SK-N-SH (cell line): ENCODE data around the gene USP14. TPM values are rescaled to one million over a fixed set of nuclear protein-coding genes. Genes with fewer than 3 reads are reported as not detected.

Source experiments
- CTCF ChIA-PET: fragments of 300-600, 350-600 bp; formaldehyde crosslinking; extraction: SDS; loops from one replicate; lab custom pipeline; 2021; lab: Yijun Ruan, JAX
- POLR2A ChIA-PET: fragments of 350-600 bp; sonication (Branson Sonifier 250); formaldehyde crosslinking; extraction: SDS; loops from one replicate; lab custom pipeline; 2020; ENCODE audit warnings: antibody characterized with exemption, inconsistent platforms; lab: Yijun Ruan, JAX
- DNase-seq: peaks from one replicate; pipeline ENCODE4 v3.0.0; 2012
- H2AFZ ChIP-seq: fragments of 200-600 bp; sonication (generic); 2 replicates; pipeline ENCODE4 v1.8.1; 2016; ENCODE audit warnings: antibody characterized with exemption, mild to moderate bottlenecking, low read depth
- H3F3A ChIP-seq: fragments of 200-600 bp; sonication (generic); replicated peaks from 2 replicates; pipeline ENCODE3; 2016; ENCODE audit warnings: antibody characterized with exemption, mild to moderate bottlenecking; ENCODE audit not compliant: insufficient read depth
- H3K27ac ChIP-seq, 2 experiments: fragments of 200-500 bp in 1 of 2; fragments of 200-600 bp in 1 of 2; sonication (Bioruptor generic) in 1 of 2; sonication (generic), shearing (Covaris generic) in 1 of 2; 2 replicates each; pipeline versions ENCODE4 v1.5.1 to v1.6.1; 2014 to 2016; ENCODE audit warnings: low read depth in 2 of 2, inconsistent platforms in 1 of 2, low read length in 1 of 2, mild to moderate bottlenecking in 1 of 2, mixed read lengths in 1 of 2
- H3K27me3 ChIP-seq: fragments of 200-600 bp; sonication (generic), shearing (Covaris generic); 2 replicates; pipeline ENCODE4 v1.6.1; 2016; ENCODE audit warnings: mixed run types; ENCODE audit not compliant: insufficient read depth
- H3K36me3 ChIP-seq, 2 experiments: fragments of 200-500 bp in 1 of 2; fragments of 200-600 bp in 1 of 2; sonication (Bioruptor generic) in 1 of 2; sonication (generic) in 1 of 2; replicated peaks in 1 of 2; 2 replicates each; pipeline versions ENCODE3 to v1.5.1; 2014 to 2016; ENCODE audit warnings: low read length in 1 of 2, mild to moderate bottlenecking in 1 of 2; ENCODE audit not compliant: insufficient read depth in 2 of 2, control insufficient read depth in 1 of 2
- H3K4me1 ChIP-seq, 2 experiments: fragments of 200-500 bp in 1 of 2; fragments of 200-600 bp in 1 of 2; sonication (Bioruptor generic) in 1 of 2; sonication (generic), shearing (Covaris generic) in 1 of 2; 2 replicates each; pipeline versions ENCODE4 v1.5.1 to v1.6.1; 2014 to 2016; ENCODE audit warnings: low read depth in 1 of 2, low read length in 1 of 2, mixed run types in 1 of 2; ENCODE audit not compliant: insufficient read depth in 2 of 2, control insufficient read depth in 1 of 2
- H3K4me2 ChIP-seq: fragments of 200-600 bp; sonication (generic), shearing (Covaris generic); 2 replicates; pipeline ENCODE4 v1.6.1; 2017; ENCODE audit warnings: mixed run types
- H3K4me3 ChIP-seq, 2 experiments: fragments of 200-500 bp in 1 of 2; fragments of 200-600 bp in 1 of 2; sonication (Bioruptor generic) in 1 of 2; sonication (generic), shearing (Covaris generic) in 1 of 2; 2 replicates each; pipeline versions ENCODE4 v1.5.1 to v1.8.1; 2014 to 2016; ENCODE audit warnings: low read depth in 2 of 2, inconsistent platforms in 1 of 2, low read length in 1 of 2, mild to moderate bottlenecking in 1 of 2, mixed read lengths in 1 of 2, moderate library complexity in 1 of 2
- H3K79me2 ChIP-seq: fragments of 200-600 bp; sonication (generic); 2 replicates; pipeline ENCODE4 v1.8.1; 2017; ENCODE audit warnings: mild to moderate bottlenecking; ENCODE audit not compliant: insufficient read depth
- H3K9ac ChIP-seq: fragments of 200-600 bp; sonication (generic); 2 replicates; pipeline ENCODE4 v1.6.1; 2017; ENCODE audit warnings: mixed run types
- H3K9me2 ChIP-seq: fragments of 200-600 bp; sonication (generic); 2 replicates; pipeline ENCODE4 v1.6.1; 2017; ENCODE audit warnings: mixed run types
- H3K9me3 ChIP-seq: fragments of 200-600 bp; sonication (generic); 2 replicates; pipeline ENCODE4 v1.6.1; 2017; ENCODE audit warnings: mixed run types, mild to moderate bottlenecking, moderate library complexity
- H4K20me1 ChIP-seq: fragments of 200-600 bp; sonication (generic); 2 replicates; pipeline ENCODE4 v1.6.1; 2017; ENCODE audit warnings: mild to moderate bottlenecking, mixed run types; ENCODE audit not compliant: insufficient read depth
- EP300 ChIP-seq, 2 experiments: IDR thresholded peaks; 2 replicates each; pipeline versions ENCODE4 v1.4.0 to v1.6.1; 2012; ENCODE audit warnings: borderline replicate concordance in 1 of 2, low read depth in 1 of 2, low read length in 1 of 2
- FOXM1 ChIP-seq: IDR thresholded peaks from 2 replicates; pipeline ENCODE4 v1.4.0; 2012; ENCODE audit warnings: low read depth, mild to moderate bottlenecking
- MXI1 ChIP-seq: IDR thresholded peaks from 2 replicates; pipeline ENCODE4 v1.6.1; 2012; ENCODE audit warnings: mild to moderate bottlenecking, low read depth, low read length, improper control_type of control experiment
- NRF1 ChIP-seq: IDR thresholded peaks from 2 replicates; pipeline ENCODE4 v1.6.1; 2012; ENCODE audit warnings: low read depth, mild to moderate bottlenecking, low read length
- RAD21 ChIP-seq: IDR thresholded peaks from 2 replicates; pipeline ENCODE4 v1.6.1; 2012; ENCODE audit warnings: mild to moderate bottlenecking, low read length
- RXRA ChIP-seq: IDR thresholded peaks from 2 replicates; pipeline ENCODE4 v1.4.0; 2012; ENCODE audit warnings: low read depth, mild to moderate bottlenecking, borderline replicate concordance
- TCF12 ChIP-seq: IDR thresholded peaks from 2 replicates; pipeline ENCODE4 v1.4.0; 2012
- TEAD4 ChIP-seq: IDR thresholded peaks from 2 replicates; pipeline ENCODE4 v1.4.0; 2012; ENCODE audit warnings: mild to moderate bottlenecking, borderline replicate concordance; ENCODE audit not compliant: insufficient read depth
- YY1 ChIP-seq: IDR thresholded peaks from 2 replicates; pipeline ENCODE4 v1.4.0; 2012; ENCODE audit warnings: low read depth, mild to moderate bottlenecking
- ZBTB33 ChIP-seq: IDR thresholded peaks from 2 replicates; pipeline ENCODE4 v1.4.0; 2012; ENCODE audit warnings: low read depth, borderline replicate concordance
- WGBS: methylation state at CpG from one replicate; pipeline ENCODE4 v1.1.6; 2017; ENCODE audit warnings: low lambda C conversion rate; 5-methylcytosine and 5-hydroxymethylcytosine counted together
- polyA plus RNA-seq, 3 experiments: library from polyadenylated mRNA; depleted of rRNA; stranded (reverse); fragments of >200 nt; gene quantifications; 2 replicates each; pipeline ENCODE4 v1.2.3, GENCODE V29; 2012
- TF ChIP-seq, protein P1 (sequence below): fragments of 150-350 bp; IDR thresholded peaks from 2 replicates; pipeline ENCODE4 v1.6.1; 2017; ENCODE audit warnings: antibody characterized with exemption, low read length, low read depth, borderline replicate concordance
- TF ChIP-seq, protein P2 (sequence below): IDR thresholded peaks from 2 replicates; pipeline ENCODE4; 2012
- TF ChIP-seq, protein P3 (sequence below): fragments of 200-600 bp; sonication (generic); IDR thresholded peaks from 2 replicates; pipeline ENCODE4 v1.6.1; 2017; ENCODE audit warnings: antibody characterized with exemption, mild to moderate bottlenecking, moderate library complexity
- TF ChIP-seq, protein P4 (sequence below): fragments of 150-350 bp; IDR thresholded peaks from 2 replicates; pipeline ENCODE4 v1.6.1; 2016; ENCODE audit warnings: mild to moderate bottlenecking, low read depth, low read length

The USP14 gene
- polyA plus RNA-seq, 1 of the 3 experiments (the other 2 are of a cell fraction), result 22.0 TPM

- Histone ChIP-seq H2AFZ (no peak overlapping the region), H3K79me2 (peaks cover 66% of the 10 kb centered on the region), H3K4me3 (peak overlapping the region in 1 of 2 experiments; percentile 75; a peak in 2 of 4 replicates), H3F3A (no peaks in the 10 kb centered on the region), H3K9ac (peak overlapping the region; percentile 90; the same call in 1 of the 2 replicates), H3K36me3 (peaks cover 10 to 15% of the 10 kb centered on the region in 2 experiments)
- POLR2A ChIA-PET, result no interaction called here
- TF ChIP-seq YY1 (no peak), NRF1 (no peak), TCF12 (no peak), ZBTB33 (no peak), RXRA (no peak), MXI1 (no peak), FOXM1 (no peak), RAD21 (no peak)
- TF ChIP-seq, protein P1, sequence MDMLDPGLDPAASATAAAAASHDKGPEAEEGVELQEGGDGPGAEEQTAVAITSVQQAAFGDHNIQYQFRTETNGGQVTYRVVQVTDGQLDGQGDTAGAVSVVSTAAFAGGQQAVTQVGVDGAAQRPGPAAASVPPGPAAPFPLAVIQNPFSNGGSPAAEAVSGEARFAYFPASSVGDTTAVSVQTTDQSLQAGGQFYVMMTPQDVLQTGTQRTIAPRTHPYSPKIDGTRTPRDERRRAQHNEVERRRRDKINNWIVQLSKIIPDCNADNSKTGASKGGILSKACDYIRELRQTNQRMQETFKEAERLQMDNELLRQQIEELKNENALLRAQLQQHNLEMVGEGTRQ, result no peak
- TF ChIP-seq, protein P2, sequence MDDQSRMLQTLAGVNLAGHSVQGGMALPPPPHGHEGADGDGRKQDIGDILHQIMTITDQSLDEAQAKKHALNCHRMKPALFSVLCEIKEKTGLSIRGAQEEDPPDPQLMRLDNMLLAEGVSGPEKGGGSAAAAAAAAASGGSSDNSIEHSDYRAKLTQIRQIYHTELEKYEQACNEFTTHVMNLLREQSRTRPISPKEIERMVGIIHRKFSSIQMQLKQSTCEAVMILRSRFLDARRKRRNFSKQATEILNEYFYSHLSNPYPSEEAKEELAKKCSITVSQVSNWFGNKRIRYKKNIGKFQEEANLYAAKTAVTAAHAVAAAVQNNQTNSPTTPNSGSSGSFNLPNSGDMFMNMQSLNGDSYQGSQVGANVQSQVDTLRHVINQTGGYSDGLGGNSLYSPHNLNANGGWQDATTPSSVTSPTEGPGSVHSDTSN, result no peak
- TF ChIP-seq, all 33 proteins: peak for 0
- H3K9me2 ChIP-seq, result no peaks in the 10 kb centered on the region
- H3K4me2 ChIP-seq, result peak overlapping the region; percentile 77
- no peak for DNase-seq
- peaks cover 37% of the 10 kb centered on the region for H4K20me1 ChIP-seq
- WGBS, result 96% methylated on average over 15 of the region's 15 CpGs
- H3K27me3 ChIP-seq, result no peaks in the 10 kb centered on the region
- H3K4me1 ChIP-seq, result peaks cover 5 to 7% of the 10 kb centered on the region in 2 experiments; a peak in 3 of 4 replicates
- H3K9me3 ChIP-seq, result no peaks in the 10 kb centered on the region
- CTCF ChIA-PET, result no interaction called here
- H3K27ac ChIP-seq, result no peak overlapping the region
Observed at GRCh38 chr18:159933-160332, 1.6 kb downstream of the USP14 start.

GRCh38 chr18:160831-161570 lies 2.6 kb downstream of the USP14 start:
- POLR2A ChIA-PET, result no interaction called here
- Histone ChIP-seq H3K4me1 (peaks cover 5 to 7% of the 10 kb centered on the region in 2 experiments; a peak in 3 of 4 replicates), H3K79me2 (peaks cover 77% of the 10 kb centered on the region), H3F3A (no peaks in the 10 kb centered on the region), H3K9ac (no peak overlapping the region), H3K9me2 (no peaks in the 10 kb centered on the region), H4K20me1 (peaks cover 37% of the 10 kb centered on the region), H3K9me3 (no peaks in the 10 kb centered on the region), H3K36me3 (peaks cover 20 to 24% of the 10 kb centered on the region in 2 experiments), H3K4me2 (no peak overlapping the region; the same call in 1 of the 2 replicates), H2AFZ (no peak overlapping the region), H3K4me3 (no peak overlapping the region), H3K27ac (no peak overlapping the region), H3K27me3 (no peaks in the 10 kb centered on the region)
- DNase-seq, result no peak
- CTCF ChIA-PET, result no interaction called here
- WGBS, result 95% methylated on average over 11 of the region's 11 CpGs
- TF ChIP-seq FOXM1 (no peak), TCF12 (no peak), TEAD4 (no peak), EP300 (IDR thresholded peaks at IDR 0.05; ENCODE audit: borderline replicate concordance in 1 of 2, low read depth in 1 of 2, low read length in 1 of 2) (no peak)
- TF ChIP-seq, protein P3, sequence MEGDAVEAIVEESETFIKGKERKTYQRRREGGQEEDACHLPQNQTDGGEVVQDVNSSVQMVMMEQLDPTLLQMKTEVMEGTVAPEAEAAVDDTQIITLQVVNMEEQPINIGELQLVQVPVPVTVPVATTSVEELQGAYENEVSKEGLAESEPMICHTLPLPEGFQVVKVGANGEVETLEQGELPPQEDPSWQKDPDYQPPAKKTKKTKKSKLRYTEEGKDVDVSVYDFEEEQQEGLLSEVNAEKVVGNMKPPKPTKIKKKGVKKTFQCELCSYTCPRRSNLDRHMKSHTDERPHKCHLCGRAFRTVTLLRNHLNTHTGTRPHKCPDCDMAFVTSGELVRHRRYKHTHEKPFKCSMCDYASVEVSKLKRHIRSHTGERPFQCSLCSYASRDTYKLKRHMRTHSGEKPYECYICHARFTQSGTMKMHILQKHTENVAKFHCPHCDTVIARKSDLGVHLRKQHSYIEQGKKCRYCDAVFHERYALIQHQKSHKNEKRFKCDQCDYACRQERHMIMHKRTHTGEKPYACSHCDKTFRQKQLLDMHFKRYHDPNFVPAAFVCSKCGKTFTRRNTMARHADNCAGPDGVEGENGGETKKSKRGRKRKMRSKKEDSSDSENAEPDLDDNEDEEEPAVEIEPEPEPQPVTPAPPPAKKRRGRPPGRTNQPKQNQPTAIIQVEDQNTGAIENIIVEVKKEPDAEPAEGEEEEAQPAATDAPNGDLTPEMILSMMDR, result no peak
- TF ChIP-seq, protein P4, sequence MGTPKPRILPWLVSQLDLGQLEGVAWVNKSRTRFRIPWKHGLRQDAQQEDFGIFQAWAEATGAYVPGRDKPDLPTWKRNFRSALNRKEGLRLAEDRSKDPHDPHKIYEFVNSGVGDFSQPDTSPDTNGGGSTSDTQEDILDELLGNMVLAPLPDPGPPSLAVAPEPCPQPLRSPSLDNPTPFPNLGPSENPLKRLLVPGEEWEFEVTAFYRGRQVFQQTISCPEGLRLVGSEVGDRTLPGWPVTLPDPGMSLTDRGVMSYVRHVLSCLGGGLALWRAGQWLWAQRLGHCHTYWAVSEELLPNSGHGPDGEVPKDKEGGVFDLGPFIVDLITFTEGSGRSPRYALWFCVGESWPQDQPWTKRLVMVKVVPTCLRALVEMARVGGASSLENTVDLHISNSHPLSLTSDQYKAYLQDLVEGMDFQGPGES, result no peak
